Measurements from ENCODE around the gene NTN5.

Gene NTN5

DNA sequence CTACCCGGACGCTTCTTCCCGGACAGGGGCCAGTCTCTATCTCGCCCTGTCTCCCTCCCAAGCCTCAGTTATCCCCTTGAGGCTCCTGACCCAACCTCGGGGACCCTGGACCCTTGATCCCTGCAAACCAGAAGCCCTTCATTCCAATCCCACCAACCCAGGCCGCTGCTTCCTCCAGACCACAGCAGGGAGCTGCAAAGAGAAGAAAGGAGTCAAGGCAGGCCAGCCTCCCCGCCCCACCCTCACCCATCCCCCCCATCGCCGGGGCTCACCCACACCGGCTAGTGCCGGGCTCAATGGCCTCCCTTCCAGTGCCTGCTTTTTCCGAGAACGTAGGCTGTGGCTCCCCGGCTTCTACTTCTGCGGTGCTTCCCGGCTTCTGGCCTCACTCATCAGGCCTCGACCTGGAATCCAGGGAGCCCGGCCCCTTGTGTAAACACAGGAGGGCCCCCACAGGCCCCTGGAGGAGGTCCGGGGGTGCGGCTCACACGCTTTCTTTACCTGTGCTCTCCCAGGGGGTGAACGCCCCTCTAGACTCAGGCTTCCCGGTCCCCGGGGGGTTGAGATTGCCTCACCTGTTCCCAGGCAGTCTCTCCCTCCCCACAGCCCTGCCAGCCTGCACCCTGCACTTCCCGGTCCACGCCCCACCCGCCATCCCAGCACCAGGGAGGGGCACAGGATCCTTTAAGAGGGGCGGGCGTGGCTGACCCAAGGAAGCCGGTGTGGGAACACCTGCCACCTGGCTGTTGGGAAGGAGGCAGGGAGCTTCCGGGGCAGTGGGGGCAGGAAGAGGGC, 58.2 kb downstream of the NTN5 start, which contains the start of gene FAM83E:
Gene FAM83E (minus strand): TSS at position 641 of the 795 bp plus-strand sequence. CDS start 1,704 bp downstream, outside the sequence.
- DNase-seq (ENCODE audit: low spot score), result no peak

DNA sequence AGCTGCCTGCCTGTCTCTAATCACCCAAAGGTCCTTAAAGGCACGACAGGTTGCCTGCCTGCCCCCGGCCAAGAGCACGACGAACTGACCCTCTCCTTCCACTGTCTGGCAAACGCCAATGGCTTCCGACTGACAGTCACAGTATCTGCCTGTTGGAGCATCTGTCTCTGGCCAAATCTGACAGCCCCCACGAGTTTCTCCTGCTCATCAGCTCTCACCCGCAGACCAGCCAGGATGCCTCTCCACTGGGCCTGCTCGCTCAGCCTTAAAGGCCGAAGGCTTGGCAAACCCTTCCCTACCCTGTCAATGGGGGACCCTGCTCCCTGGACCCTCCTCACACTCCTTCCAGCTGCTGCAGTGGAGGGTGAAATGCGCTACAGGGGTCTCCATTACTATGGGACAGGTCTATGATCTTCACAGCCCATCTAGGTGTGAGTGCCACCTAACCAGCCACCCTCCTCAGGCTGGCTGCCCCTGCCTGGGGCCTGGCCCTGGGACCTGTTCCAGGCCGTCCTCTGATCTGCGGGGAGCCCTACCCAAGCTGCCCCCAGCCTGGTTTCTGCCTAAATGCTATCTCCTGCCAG, 58.9 kb downstream of the NTN5 start:
- DNase-seq (ENCODE audit: low spot score), result no peak

DNA sequence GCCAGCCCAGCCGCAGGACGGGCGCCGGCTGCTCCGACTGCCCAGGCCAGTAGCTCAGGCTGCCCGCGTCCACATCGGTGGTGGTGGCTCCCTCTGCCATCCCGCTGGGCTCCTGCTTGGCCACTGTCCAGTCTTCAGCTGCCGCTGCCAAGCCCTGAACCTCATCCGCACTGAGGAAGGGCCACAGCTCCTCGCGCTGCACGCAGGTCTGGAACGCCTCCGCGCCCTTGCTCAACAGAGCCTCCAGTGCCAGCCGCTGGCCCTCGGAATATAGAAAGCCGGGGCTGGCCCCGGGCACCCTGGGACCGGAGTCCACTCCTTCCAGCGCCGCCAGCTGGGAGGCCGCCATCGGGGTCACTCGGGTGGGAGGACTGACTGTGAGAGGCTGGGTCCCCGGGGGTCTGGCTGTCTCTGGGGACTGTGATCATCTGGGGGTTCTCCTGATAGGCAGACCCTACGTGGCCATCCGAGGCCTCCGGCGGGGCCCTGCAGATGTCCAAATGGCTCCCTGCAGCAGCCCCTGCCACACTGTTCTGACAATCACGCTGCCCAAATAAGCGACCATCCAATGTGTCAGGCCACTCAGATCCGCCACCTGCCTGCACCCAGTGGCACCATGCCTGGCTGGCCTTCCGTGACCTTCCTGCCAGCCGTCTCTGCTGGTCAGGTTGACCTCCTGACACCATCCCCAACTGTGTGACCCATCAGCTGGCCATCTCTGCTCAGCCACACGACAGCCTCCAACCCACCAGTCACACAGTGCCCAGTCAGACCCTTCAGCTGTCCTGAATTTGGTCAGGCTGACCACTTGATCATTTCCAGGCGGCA, 59.6 kb downstream of the NTN5 start:
- no peak for DNase-seq (ENCODE audit: low spot score)

DNA sequence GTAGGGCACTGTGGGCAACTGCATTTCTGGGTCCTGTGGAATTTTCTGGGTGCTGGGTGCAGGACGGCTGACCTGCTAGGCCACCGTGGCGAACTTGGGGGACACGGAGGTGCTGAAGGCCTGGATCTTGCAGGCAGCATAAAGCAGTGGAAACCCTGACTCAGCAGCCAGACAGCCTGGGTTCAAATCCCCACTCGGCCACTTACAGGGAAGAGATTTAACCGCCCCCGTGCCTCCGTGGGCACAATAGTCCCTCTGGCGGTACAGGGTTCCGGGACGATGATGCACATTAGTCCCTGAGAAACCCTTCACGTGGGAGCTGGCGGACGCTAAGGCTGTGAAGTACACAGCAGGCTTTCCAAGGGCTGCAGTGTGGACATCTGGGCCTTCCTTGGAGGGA, 60.9 kb downstream of the NTN5 start:
- no peak for DNase-seq (ENCODE audit: low spot score)
